GM18526 (cell line): ENCODE measurements around the gene GALNT17.

Experiments
- POLR2A ChIP-seq: IDR thresholded peaks from 3 replicates; pipeline ENCODE4 v1.6.1; 2011; ENCODE audit not compliant: insufficient read length; ENCODE audit errors: extremely low read depth

GALNT17 gene

DNA sequence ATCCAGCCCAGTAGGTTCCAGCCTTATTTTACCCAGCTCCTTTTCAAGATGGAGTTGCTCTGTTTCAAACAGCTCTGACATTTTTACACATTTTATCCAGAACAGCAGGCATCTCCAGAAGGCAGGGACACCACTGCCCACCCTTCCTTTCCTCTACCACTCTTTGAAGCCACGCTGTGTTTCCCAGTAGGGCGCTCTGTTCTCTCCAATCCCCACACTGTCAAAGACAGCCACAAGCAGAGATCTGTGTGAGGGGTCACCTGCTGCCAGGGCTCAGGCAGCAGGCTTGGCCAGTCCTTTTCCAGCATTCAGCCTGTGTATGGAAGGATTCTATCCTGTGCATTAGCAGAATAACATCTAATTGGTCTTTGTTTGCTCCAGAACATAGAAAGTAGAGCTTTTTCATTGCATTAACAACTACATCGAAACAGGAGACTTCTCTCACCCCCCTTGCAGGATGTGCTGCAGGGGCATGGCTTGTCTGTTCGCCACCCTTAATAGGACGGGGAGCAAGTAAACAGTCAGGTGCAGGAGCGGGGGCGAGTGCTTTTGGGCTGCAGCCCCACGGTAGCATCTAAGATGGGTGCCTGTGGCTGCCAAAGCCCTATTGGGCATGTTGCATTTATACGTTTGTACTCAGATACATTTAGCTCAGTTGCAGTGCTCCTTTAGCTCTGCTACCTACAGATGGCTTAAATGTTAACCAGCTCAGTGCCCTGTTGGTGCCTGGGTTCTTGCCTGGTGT lies 326.1 kb downstream of the GALNT17 start:
- TF ChIP-seq POLR2A, result no peak

DNA sequence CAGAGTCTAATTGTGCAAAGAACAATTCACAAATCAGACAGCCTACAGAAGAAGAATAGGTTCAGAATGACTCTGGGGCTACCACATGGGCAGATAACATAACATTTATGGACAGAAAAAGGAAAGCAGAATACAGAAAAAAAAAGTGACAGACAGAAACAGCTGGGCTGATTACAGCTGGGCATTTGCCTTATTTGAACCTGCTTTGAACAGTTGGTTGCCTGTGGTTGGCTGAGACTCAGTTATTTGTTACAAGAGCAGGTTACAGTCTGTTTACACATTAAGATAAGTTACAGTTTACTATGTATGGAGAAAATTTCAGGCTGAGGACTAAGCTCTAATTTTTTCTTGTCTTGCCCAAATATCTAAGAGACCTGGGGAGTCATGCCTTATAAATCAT lies 327.2 kb downstream of the GALNT17 start:
- TF ChIP-seq POLR2A, result no peak

- no peak for TF ChIP-seq POLR2A
These were observed 329.6 kb downstream of the GALNT17 start for GRCh38 chr7:71461572-71461971.

DNA sequence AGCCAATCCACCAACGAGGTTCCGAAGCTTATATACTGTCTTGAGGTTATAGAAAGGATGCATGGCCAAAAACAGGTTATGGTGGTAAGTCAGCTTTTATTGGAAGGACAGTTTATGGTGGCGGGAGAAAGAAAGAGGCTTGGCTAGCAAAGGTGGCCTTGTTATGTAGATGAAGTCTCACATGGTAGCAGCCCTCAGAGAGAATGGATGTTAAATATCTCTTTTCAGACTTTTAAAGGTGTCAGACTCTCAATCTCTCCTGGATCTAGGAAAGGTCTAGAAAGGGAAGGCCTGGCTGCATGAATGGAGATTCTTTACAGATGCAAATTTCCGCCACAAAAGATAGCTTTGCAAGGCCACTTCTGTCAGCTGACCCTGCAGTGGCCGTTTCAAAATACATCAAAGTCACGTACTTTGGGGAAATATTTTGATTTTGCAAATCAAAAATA lies 333.8 kb downstream of the GALNT17 start:
- TF ChIP-seq POLR2A, result no peak

DNA sequence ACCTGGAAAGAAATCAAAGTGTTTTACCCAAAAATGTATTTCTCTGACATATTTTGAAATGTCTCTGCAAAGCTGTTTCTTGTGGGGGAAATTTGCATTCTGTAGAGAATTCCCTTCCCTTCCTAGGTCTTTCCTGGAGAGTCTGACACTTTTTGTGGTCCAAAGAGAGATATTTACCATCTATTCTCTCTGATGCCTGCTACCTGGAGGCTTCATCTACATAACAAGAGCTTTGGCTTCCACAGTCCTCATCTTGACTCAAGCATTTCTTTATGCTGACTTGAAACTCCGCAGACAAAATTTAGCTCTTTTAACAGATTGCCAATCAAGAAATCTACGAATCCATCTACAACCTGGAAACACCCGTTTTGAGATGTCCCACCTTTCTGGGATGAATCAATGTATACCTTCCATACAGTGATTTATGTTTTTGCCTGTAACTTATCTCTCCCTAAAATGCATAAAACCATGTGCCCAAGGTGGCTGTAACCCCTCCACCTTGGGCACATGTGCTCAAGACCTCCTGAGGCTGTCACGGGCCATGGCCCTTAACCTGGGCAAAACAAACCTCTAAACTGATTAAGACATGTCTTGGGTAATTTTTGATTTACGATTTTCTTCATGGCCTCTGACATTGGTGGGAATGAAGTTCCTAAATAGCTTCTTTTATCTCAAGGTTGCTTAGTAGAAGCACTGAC lies 334.7 kb downstream of the GALNT17 start:
- TF ChIP-seq POLR2A, result no peak

DNA sequence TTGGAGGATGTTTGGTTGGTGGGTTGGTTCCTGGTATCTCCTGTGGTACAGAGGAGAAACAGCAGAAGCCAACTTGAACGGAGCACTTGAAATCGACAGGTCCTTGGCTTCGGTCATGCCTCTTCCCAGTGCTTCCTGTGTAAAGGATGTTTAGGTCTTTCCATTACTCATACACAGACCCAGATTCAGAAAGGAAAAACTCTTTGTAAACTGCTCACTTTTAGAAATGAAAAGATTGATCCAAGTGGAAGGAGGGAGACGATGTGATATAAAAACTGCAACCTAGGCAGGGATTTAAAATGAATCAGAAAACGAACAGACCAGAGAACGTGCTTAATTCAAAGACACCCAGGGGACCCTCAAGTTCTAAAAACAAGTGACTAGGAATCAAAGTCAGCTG lies 338.4 kb downstream of the GALNT17 start:
- no peak for TF ChIP-seq POLR2A

DNA sequence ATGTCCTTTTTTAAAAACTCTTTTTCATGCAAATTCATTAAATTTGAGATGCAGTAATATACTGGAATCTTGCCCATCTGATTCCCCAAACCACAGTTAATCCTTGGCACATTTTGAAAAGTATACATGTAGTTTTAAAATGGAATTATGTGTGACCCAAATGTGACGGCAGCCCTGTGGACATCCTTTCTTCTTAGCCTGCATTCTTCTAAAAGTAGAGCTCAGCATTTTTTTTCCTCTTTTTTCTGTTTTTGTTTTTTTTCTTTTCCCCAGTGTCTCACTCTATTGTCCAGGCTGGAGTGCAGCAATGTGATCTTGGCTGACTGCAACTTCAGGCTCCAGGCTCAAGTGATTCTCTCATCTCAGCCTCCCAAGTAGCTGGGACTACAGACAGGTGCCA lies 338.9 kb downstream of the GALNT17 start:
- TF ChIP-seq POLR2A, result no peak

DNA sequence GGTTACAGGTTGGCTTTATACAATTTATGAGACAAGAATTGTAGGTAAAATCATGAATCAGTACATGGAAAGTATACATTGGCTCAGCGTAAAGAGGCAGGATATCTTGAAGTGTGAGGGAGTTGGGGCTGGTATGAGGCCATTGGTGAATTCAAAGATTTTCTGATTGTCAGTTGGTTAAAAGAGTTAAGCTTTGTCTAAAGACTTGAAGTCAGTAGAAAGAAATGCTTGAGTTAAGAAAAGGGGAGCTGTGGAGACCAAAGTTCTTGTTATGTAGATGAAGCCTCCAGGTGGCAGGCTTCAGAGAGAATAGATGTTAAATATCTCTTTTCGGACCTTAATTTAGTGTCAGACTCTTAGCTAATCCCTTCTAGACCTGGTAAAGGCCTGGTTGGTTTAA lies 341.0 kb downstream of the GALNT17 start:
- no peak for TF ChIP-seq POLR2A

GRCh38 chr7:71473366-71473967 lies 341.5 kb downstream of the GALNT17 start:
- no peak for TF ChIP-seq POLR2A

GRCh38 chr7:71477441-71477840 lies 345.5 kb downstream of the GALNT17 start:
- TF ChIP-seq POLR2A, result no peak

GRCh38 chr7:71479231-71479630 lies 347.3 kb downstream of the GALNT17 start:
- TF ChIP-seq POLR2A, result no peak

- TF ChIP-seq POLR2A, result no peak
These were observed 348.8 kb downstream of the GALNT17 start for GRCh38 chr7:71480791-71481190.

- TF ChIP-seq POLR2A, result no peak
These were observed 350.3 kb downstream of the GALNT17 start for GRCh38 chr7:71482284-71482683.

DNA sequence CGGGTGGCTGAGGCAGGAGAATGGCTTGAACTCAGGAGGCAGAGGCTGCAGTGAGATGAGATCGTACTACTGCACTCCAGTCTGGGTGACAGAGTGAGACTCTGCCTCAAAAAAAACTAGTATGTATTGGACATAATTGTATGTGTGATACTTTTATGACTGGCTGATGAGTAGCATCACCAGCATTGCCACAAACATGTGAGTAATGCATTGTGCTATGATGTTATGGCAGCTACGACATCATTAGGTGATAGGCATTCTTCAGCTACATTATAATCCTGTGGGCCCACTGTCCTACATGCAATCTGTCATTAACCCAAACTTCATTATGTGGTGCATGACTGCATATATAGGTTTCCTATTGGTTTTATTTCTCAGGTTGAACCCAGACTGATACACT lies 352.4 kb downstream of the GALNT17 start:
- no peak for TF ChIP-seq POLR2A

- no peak for TF ChIP-seq POLR2A
These were observed 353.6 kb downstream of the GALNT17 start for GRCh38 chr7:71485586-71485985.

DNA sequence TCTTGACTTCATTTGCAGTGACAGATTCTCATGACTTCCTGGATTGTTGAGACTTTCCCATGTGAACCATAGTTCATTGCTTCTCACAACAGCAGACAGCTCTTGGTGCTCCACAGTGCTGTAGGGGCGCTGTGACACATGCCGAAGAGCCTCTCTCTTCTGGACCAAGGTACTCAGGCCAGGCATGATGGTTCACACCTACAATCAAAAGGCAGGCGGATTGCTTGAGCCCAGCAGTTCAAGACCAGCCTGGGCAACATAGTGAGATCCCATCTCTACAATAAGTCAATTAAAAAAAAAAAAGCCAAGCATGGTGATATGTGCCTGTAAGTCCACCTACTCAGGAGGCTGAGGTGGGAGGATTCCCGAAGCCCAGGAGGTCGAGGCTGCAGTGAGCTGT lies 354.5 kb downstream of the GALNT17 start:
- no peak for TF ChIP-seq POLR2A
